ENCODE results near the gene TIMMDC1.

- no peak for TF ChIP-seq POLR2AphosphoS5 (IDR thresholded peaks at IDR 0.05)
- TF ChIP-seq CTCF (IDR thresholded peaks at IDR 0.05 in 8 of 11, conservative IDR thresholded peaks at IDR 0.05 in 3 of 11) = no peak
These were observed 15.2 kb upstream of the TIMMDC1 start for GRCh38 chr3:119483101-119483500.

Data from spleen (tissue), 7 donors.